GM18499 (cell line): ENCODE data around the gene CHPT1.

Experiments
- ATAC-seq: cut with Tn5 transposase; IDR thresholded peaks from one replicate; pipeline ENCODE4 v1.9.1; 2021; ENCODE audit warnings: moderate number of reproducible peaks; ENCODE audit not compliant: insufficient read depth, unreplicated experiment

CHPT1 gene

DNA sequence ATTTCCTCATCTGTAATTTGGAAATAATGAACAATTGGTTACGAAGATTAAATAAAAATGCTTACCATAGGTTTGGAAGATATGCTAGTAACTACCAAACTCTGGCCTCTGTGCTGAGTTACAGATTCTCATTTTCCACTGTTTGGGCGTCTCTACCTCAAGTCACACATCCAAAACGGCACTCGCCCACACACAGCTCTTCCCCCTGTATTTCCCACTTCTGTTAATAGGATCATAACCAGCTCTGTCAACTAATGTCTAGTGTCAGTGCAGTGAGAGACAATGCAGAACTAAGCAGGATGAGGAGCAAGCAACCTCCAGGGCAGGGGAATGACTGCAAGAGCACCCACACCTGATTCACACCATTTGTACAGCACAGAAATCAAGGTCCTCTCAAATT is 52.7 kb downstream of the CHPT1 start:
- ATAC-seq: no peak

DNA sequence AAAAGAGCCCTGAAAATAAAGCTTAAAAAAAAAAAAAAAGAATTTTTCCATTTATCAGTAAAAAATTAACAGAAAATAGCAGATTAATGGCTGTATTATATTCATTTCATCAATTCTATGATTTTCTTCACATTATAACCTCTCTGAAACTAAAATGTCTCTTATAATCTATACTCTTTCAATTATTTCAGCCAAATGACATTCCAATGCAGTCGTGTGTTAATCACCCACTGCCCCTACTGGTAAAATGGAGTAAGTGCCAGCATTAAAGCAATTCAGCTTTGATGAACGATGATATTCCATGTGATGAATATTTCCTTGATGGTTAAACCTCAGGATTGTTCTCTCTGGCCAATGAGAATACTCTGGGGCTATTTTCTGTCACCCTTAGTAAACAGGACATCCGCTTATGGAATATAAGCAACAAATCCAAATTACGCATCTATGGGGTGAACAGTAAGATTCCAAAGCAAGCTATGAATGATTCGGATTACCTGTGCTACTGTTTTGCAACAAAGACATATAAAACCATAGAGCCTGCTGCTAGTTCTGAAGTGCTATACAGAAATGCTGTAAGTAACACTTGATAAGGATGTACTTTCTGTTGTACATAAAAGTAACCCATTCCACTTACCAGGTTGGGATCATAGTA is 62.1 kb downstream of the CHPT1 start:
- no peak for ATAC-seq

DNA sequence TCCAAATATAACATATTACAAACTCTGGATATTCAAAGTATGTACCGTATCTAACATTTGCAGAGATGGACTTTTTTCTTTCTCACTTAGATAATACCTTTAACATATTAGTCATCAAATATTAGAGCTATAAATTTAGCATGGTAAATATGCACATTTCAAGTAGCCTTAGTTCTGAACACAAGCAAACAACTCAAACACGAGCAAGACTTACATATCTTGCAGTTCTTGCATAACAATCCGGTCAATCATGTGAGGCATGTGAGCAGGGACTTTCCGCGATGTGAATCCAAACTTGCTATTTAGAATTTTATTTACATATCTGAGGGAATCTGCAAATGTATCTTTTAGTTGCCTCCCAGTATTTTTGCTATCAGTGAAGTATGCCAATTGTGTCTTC is 63.9 kb downstream of the CHPT1 start:
- no peak for ATAC-seq

DNA sequence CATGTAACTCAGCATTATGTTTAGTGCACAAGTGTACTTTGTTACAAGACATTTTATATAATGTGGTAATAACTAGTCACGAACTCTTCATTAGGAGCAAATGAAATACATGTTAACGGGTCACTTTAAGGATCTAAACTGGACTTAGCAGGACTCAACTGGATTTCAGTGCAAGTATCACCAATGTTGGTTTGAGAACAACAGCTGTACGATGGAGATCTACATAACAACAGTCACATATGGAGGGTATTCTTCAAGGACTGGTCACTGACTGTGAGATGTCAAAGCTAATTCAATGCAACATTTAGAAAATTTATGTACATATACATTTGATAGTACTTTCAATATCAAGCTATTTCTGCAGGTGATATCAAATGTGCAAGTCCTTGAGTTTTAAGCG is 64.3 kb downstream of the CHPT1 start:
- ATAC-seq: no peak

DNA sequence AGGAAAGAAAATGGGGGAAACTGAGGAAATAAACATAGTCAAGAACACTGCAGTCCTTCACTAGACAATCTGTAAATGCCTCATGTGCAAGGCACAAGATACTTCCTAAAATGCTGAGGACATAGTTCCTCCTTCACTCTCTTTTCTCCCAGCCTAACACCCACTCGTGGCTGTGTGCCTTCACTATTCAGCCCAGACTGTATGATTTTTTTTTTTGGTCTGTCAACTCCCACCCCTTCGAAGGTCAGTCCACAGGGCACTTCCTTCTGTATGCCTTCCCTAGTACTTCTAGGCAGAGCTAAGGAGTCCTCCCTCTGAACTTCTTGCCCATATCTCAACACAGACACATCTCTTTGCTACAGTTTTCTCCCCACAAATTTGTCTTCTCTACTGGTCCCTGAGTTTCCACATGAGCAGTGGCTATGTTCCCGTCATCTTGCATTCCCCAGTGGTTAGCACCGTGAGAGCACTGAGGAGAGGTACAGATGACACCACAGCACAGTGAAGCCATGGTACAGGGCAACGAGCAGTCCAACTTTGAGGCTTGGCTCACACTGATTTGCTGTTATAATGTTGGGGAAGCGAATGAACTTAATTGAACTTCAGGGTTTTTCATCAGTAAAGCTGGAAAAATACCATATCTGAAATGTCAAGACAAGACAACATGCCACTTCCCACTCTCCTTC is 65.9 kb downstream of the CHPT1 start:
- ATAC-seq: no peak

DNA sequence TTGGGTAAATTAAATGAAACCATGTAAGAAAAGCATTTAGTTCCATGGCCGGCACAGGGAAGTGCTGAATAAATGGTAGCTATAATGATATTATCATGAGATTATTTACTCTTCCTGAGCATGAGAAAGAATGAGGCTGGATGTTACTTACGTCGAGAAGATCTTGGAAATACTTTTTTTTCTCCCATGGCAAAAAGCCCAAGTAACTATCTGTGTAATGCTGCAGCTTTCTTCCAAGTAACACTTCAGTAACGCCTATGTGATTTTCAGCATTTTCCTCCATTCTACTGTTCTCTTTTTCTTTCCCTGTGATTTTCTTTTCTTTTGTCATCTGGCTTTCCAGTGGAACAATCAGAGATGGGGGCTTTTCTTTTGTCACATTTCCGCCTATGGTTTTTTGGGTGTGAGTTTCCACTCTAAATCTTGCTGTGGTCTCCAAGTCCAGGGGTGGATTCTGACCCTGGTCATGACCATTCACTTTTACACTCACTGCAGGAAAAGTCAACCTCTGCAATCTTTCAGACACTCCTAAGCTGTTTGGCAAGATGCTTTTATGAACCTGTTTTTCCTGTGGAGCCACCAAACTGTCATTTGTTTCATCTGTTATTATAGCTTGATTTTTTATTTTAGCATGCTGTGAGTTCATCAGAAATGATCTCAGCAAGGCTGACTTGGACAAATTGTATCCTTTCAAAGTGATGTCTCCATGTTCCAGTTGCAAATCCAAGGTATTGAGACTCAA is 66.8 kb downstream of the CHPT1 start:
- ATAC-seq: no peak

DNA sequence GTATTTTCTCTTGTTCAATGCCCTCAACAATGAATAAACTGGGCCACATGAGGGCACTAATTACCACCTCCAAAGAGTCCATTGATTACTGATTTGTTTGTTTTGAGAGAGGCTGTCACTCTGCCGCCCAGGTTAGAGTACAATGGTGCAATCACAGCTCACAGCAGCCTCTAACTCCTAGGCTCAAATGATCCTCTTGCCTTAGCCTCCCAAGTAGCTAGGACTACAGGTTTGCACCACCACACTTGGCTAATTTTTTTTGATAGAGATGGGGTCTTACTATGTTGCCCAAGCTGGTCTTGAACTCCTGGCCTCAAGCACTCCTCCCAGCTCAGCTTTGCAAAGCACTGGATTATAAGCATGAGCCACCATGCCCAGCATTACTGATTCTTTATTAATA is 70.1 kb downstream of the CHPT1 start:
- ATAC-seq: no peak

DNA sequence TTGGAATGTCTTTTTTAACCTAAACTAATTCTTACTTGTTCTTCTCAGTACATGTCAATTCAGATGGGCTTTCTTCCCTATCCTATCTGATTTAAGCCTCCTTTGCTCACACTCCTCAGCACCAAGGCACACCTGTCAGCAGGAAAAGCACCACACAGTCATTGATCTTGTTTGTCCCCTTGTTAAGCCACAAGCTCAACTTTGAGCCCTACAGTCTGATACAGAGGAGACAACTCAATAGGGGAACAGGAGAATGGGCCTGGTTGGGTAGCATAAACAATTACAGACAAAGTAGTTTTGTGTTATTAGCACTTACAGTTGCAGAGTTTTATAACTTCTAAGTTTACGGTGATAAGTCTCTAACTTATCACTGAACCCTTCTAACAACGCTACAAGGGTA is 71.3 kb downstream of the CHPT1 start:
- no peak for ATAC-seq

DNA sequence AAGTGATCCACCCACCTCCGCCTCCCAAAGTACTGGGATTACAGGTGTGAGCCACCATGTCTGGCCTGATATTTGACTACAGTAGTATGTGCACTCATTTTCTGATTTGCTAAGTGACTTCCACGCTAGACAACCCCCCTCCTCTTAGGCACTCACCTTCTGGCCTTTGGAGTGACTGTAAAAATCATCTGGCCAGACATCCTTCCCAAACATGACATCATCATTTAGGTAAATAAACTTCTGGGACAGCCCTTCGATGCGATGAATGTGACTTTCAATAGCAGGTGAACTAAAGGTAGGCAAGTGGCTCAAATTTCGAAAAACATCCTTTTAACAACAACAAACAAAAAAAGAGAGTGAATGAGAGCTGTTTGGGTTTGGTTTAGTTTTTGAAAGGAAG is 72.4 kb downstream of the CHPT1 start:
- no peak for ATAC-seq

DNA sequence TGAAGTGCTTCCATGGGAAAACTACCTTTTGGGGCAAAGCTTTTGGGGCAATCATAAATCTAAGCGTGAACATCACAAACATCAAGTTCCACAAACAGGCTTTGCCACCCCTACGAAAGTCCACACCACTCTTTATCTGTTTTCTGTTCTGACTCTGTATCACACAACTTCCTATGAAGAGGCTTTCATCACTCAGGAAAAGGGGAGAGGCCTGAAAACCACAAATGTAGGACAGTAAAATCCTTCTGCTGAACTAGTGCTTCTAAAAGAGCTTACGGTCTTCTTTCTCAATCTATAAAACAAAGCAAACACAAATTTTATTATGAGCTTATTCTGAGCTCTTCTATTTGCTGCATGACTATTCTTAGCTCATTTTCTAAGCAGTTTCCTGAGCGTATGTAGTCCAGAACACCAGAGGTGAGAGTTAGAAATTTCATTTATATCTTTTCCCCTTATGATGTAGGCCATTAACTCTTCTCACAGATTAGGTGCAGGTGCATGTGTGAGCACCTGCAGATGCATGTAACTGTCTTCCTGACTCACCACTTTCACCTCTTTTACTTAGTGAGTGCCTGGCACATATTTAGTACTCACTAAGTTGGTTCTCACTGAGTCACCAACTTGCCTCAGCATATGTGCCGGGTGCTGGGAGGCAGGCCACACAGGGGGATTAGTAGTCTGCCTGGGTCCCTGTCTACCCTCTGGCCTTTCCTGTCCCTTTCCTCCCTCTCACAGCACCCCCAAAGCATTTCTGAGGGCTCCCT is 74.8 kb downstream of the CHPT1 start:
- no peak for ATAC-seq

DNA sequence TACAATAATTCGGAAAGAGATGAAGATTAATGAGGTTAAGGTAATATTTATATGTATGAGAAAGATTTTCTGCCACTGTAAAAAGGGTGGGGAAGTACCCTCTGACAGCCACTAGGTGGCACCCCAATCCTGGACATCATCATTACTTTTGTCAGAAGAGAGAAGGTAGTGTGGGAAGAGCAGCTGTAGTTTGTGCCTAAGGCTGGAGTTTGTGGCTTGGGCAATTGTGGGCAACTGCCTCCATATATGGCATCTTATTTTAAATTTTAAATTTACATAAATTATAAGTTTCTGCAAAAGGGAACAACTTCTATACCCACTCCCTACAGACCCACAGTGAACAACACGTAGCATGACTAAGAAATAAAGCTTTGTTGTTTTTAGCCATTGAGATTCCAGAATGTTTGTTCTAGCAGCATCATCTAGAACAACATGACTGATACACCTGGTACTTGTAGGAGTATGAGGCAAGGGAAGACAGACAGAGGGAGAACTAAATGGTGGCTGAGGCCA is 76.3 kb downstream of the CHPT1 start:
- no peak for ATAC-seq

DNA sequence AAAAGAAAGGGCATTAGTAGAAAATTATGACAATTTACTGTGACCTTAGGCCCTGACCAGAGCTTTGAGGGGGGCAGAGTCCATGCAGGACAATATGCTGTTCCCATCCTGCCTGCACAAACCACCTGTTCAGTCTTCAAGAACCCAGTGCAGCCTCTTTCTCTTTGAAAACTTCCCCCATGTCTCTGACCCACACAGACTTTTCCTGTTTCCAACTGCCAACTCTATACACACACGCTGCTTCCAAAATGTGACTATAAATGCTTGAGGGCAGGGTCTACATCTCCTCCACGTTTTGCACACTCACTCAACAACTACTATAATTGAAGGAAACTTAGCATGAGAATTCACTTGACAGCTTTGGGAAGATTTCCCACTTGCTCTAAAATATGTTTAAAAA is 78.4 kb downstream of the CHPT1 start:
- ATAC-seq: no peak

DNA sequence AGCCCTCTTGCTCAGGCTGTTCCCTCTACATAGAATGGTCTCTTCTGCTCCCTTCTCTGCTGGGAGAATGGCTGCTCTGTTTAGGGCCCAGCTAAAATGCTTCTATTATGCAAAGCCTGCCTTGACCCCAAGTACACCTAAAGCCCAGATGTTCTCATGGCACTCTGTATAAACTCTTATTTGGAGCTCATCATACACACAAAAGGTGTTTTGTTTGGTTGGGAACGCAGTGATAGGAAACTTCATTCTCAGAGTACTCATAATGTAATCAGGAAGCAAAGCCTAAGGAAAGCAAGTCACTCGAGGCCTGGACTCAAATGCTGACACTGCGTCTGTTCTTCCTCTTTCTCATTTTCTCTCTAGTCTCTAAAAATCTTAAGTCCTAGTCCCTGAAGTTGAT is 80.0 kb downstream of the CHPT1 start:
- ATAC-seq: no peak

DNA sequence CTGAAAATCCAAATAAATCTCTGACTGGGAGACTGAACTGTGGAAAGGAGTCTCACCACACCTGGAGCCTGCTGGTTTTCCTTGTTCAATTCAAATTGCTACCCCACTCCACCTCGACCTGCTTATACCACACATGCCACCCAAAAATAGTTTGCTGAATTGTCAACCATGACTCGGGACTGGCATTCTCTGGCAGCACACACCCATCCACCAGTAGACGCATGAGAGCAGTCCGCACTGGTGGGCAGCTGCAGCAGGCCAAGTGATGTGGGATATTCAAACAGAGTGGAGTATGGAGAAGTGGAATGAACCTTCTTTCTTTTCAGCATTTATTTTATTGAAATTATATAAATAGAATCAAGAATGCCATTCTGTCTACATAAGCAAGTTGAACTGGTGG is 80.5 kb downstream of the CHPT1 start:
- no peak for ATAC-seq
